ENCODE measurements around the gene ZNF609.

DNA sequence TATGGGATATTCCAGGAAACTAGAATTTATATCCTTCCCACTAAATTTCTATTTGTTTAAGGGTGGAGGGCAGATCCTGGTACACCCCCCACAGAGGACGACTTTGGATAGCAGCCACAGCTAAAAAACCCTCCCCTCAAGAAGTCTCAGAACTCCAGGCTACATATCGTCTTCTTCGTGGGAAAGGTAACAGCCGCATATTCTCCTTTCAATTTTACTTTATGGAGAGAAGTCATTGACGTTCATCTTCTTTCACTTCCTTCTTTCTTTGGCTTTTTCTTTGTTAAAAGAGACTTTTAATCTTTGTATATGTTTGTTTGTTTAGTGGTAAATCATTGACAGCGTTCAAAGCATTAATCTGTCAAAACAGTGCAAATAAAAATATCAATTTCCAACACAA is 36.4 kb upstream of the ZNF609 start:
- TF ChIP-seq POLR2A (IDR thresholded peaks at IDR 0.05; ENCODE audit: low read depth, low read length) = no peak
- TF ChIP-seq POLR2AphosphoS5 (IDR thresholded peaks at IDR 0.05; ENCODE audit: low read depth, low read length) = no peak
